NK-92 treated with Interleukin-12 subunit alpha and Interleukin-12 subunit beta, amount 100 ng/mL, for 24 hours (cell line): ENCODE measurements around the gene TMEM59.
"Not testable (repeated sequence)": the region's sequence is repeated elsewhere in the genome, so short reads cannot be mapped to it uniquely, and the experiment has no call there.

Source experiments
- DNase-seq: peaks from one replicate; lab custom pipeline; 2025; lab: John Stamatoyannopoulos, UW

Gene TMEM59

GRCh38 chr1:54012008-54012325, 41.0 kb downstream of the TMEM59 start:
- no peak for DNase-seq

GRCh38 chr1:54011316-54012007, 41.5 kb downstream of the TMEM59 start:
- DNase-seq, result no peak

GRCh38 chr1:54010415-54011117, 42.4 kb downstream of the TMEM59 start:
- no peak for DNase-seq

- DNase-seq, result no peak
Measured at GRCh38 chr1:54009406-54009805, 43.6 kb downstream of the TMEM59 start.

- no peak for DNase-seq
Measured at GRCh38 chr1:54008876-54009275, 44.1 kb downstream of the TMEM59 start.

GRCh38 chr1:54007613-54008012, 45.4 kb downstream of the TMEM59 start:
- no peak for DNase-seq

- DNase-seq, result no peak
Measured at GRCh38 chr1:54006508-54006907, 46.5 kb downstream of the TMEM59 start.

- no peak for DNase-seq
Measured at GRCh38 chr1:54004481-54005049, 48.4 kb downstream of the TMEM59 start.

GRCh38 chr1:54003750-54004480, 49.1 kb downstream of the TMEM59 start:
- DNase-seq, result not testable (repeated sequence)

- DNase-seq, result no peak
Measured at GRCh38 chr1:54003249-54003646, 49.8 kb downstream of the TMEM59 start.

- no peak for DNase-seq
Measured at GRCh38 chr1:54002544-54003248, 50.3 kb downstream of the TMEM59 start.

- no peak for DNase-seq
Measured at GRCh38 chr1:54001591-54001990, 51.4 kb downstream of the TMEM59 start.

GRCh38 chr1:53999920-54000319, 53.1 kb downstream of the TMEM59 start:
- no peak for DNase-seq

GRCh38 chr1:53998223-53998622, 54.8 kb downstream of the TMEM59 start:
- no peak for DNase-seq

- no peak for DNase-seq
Measured at GRCh38 chr1:53995683-53996082, 57.3 kb downstream of the TMEM59 start.

GRCh38 chr1:53994516-53994915, 58.5 kb downstream of the TMEM59 start:
- not testable (repeated sequence) for DNase-seq

GRCh38 chr1:53992085-53992874, 60.7 kb downstream of the TMEM59 start:
- no peak for DNase-seq

- no peak for DNase-seq
Measured at GRCh38 chr1:53987880-53988279, 65.1 kb downstream of the TMEM59 start.

GRCh38 chr1:53986458-53986857, 66.5 kb downstream of the TMEM59 start:
- no peak for DNase-seq

GRCh38 chr1:53984726-53985125, 68.3 kb downstream of the TMEM59 start:
- no peak for DNase-seq

- DNase-seq, result no peak
Measured at GRCh38 chr1:53982763-53983104, 70.3 kb downstream of the TMEM59 start.
